Right renal pelvis (tissue), 4 donors: ENCODE data around the gene SPATA31D3. TPM values are rescaled to one million over a fixed set of nuclear protein-coding genes. Genes with fewer than 3 reads are reported as not detected.
"Not testable (repeated sequence)": the region's sequence is repeated elsewhere in the genome, so short reads cannot be mapped to it uniquely, and the experiment has no call there.

Experiments
- DNase-seq, 4 donors: peaks; one replicate each; pipeline ENCODE4 v3.0.0-alpha.2; 2013; ENCODE audit warnings: low read depth in 4 of 4, low spot score in 3 of 4, missing footprints in 1 of 4
- polyA plus RNA-seq, 4 donors: library from polyadenylated mRNA; unstranded; fragments of 120-200 nt; gene quantifications; one replicate each; pipeline ENCODE4 v1.2.1, GENCODE V29; 2013; ENCODE audit not compliant: insufficient read length in 4 of 4

Gene SPATA31D3
- polyA plus RNA-seq: under 1 TPM in 1 of 4 donors, not detected in 3; 0.03 TPM

DNA sequence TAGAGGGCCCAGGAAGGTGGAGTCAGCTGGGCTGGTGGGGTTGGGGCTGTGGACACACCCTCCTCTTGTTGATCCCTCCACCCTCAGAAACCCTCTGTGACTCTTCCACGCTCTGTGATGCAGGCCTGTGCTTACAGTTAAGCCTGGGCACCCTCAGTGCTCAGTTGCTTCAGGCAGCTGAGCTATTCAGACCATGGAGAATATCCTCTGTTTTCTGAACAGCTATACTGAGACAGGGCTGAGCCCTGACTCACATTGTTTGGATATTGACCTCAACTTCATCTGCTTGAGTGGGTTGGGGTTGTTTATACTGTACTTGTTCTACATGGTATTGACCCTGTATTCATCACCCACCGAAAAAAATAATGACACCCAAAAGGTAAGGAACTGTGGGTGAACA lies at the start of gene SPATA31D3:
Gene SPATA31D3, plus strand, starts transcription at position 108 of the 400 bp plus-strand sequence. Its CDS starts 86 bp downstream, at position 194.
- DNase-seq: not testable (repeated sequence)

DNA sequence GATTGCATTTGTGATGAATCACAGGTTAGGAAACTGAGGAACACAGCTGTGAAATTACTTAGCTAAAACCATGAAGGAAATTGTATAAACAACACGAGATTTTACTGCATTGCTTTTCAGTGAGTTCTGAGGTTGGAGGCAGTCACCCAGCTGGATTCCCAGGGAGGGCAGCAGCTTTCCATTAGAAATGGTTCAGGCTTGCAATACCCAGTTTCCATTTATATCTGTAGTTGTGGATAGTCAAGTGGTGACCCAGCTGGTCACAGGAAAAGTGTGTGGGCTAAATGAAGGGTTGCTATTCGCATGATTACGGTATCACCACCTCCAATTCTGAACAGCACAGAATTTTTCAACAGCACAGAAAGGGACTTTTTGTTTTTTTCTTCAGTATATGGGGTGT lies 49.4 kb upstream of the SPATA31D3 start:
- DNase-seq: no peak

DNA sequence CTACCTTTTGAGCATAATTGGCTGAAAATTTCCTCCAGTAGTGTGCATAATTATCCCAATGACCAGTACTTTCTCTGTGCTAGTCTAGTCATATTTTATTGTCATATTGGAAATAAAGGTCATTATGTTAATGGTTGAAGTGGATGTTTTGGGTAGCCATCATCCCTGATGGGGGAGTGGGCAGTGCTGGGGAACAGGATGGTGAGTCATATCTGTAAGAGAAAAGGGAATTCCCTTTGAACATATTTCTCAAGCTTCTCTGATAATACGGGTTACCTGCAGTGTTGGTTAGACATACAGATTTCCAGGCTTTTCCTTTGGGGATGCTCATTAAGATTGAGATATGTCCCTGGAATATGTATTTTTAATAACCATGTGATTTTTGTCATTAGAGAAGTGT lies 48.4 kb upstream of the SPATA31D3 start:
- no peak for DNase-seq

DNA sequence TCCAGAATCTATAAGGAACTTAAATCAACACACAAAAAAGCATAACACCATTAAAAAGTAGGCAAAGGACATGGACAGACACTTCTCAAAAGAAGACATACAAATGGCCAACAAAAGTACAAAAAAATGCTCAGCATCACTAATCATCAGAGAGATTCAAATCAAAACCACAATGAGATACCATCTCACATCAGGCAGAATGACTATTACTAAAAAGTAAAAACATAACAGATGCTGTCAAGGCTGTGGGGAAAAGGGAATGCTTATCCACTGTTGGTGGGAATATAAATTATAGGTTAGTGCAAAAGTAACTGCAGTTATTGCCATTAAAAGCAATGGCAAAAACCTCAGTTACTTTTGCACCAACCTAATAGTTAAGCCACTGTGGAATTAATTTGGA lies 47.2 kb upstream of the SPATA31D3 start:
- no peak for DNase-seq

DNA sequence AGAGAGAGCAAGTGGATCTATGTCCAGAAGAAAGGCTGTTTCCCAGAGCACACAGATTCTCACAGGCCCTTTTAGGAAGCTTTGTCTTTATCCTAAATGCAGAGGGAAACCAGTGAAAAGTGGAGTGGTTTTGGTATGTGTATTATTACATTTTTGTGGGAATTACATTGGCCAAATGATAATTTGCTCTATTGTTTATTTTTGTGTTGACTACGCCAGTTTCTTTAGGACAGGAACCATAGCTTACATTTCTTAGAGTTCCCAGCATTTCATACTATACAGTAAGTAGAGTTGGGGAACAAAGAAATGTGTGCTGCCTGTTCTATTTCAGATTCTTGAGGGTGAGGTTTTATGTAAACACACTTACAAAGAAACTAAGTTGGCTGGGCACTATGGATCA lies 44.4 kb upstream of the SPATA31D3 start:
- DNase-seq: no peak

DNA sequence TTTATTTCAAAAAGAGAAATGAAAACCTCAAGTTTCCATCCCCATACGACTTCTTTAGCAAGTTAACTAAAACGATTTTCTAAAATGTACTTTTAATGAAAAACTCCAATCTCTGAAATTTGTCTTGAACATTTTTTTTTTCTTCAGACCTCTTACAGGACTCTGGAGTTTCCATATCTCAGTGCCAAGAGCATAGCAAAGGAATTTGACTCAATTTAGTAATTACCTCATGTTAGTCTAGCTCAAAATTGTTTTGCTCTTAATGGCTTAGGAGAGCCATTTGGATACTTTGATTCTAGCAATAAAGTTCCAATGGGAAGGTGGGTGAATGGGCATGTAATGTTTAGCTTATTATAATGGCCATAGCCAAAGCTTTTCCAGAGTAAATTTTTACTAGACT lies 41.1 kb upstream of the SPATA31D3 start:
- DNase-seq: no peak

DNA sequence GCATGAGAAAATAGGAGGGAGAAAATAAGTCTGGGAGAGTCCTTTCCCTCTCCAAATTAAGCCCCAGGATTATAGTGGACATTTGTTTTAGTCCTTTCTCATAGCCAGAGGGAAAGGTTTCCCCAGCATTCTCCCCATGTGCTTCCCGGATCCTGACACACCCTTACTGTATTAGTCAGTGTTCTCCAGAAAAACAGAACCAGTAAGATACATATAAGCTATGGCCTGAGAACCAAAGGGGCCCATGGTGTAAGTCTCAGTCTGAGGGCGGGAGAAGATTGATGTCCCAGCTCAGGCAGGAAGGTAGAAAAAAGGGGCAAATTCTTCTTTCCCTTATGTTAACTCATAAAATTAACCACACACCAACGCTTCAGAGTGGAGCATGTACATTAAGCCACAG lies 40.7 kb upstream of the SPATA31D3 start:
- DNase-seq: no peak

DNA sequence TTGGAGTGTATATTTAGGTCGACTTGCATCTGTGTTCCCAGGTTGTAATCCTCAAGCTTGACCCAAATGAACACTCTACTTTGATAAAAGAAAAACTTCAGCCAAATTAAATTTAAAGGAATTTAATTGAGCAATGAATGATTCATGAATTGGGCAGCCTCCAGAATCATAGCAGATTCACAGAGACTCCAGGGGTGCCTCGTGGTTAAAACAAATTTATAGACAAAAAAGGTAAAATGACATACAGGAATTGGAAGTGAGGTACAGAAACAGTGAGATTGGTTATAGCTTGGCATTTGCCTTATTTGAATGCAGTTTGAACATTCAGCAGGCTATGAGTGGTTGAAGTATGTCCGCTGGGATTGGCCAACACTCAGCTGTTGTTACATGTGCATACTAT lies 36.6 kb upstream of the SPATA31D3 start:
- DNase-seq: no peak

DNA sequence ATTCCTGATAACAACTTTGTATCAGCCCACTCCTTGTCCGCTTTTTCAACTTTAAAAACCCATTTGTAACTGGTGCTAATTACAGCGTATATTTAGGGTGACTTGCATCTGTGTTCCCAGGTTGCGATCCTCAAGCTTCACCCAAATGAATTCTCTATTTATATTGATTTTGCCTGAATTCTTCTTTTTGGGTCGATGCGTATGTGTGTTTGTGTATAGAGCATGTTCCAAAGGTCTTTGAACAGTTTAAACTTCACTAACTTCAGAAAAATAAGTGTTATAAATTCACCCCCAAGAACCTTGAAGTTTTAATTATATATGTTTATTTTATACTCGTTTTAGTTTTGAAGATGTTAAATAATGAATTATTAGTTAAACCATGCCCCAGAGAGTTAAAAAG lies 31.2 kb upstream of the SPATA31D3 start:
- DNase-seq: no peak

DNA sequence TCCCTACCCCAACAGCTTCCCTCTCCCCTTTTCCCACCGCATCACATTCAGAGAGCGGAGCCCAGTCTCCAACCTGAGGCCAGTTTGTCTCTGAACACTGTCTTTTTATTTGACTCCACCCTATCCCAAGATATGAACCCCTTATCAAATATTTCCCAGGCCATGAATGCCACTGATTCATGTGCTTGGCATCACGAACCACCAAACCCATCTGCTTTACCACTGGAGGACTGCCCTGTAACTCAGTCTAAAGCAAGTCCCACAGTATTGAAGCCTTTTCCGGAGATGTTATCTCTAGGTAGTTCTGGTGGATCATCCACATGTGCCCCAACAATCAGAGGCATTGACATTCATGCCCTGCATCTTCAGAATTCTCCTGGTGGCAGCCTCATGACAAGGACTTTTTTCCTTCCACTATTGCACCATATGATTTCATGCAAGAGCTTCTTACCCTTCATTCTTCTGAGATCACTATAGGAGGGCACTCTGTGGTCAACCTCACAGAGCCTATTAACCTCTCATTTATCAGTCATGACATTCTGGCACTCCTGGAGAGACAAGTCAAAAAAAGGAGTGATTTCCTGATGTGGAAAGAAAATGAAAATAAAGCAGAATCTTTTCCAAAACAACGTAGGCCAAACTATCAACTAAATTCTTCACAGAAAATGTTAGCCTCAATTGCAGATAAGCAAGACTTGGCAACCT lies 27.3 kb upstream of the SPATA31D3 start:
- no peak for DNase-seq

DNA sequence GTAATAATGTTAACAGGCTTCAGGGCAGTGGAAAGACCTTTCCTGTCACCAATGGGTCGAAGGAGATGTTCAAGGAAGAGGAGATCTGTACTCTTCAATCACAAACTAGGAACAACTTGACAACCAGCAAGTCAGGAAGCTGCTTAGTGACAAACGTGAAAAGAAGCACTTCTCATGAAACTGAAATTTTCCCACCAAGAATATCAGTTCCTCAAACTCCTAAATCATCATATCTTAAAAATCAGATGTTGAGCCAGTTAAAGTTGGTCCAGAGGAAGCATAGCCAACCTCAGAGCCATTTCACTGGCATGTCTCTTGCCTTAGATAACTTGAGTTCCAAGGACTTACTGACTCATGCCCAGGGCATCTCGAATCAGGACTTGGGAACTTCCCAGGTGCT lies 24.8 kb upstream of the SPATA31D3 start:
- DNase-seq: not testable (repeated sequence)

DNA sequence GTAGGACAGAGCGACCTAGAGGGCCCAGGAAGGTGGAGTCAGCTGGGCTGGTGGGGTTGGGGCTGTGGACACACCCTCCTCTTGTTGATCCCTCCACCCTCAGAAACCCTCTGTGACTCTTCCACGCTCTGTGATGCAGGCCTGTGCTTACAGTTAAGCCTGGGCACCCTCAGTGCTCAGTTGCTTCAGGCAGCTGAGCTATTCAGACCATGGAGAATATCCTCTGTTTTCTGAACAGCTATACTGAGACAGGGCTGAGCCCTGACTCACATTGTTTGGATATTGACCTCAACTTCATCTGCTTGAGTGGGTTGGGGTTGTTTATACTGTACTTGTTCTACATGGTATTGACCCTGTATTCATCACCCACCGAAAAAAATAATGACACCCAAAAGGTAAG lies 15.0 kb upstream of the SPATA31D3 start, which contains the start of gene SPATA31D4:
Gene SPATA31D4, plus strand, starts transcription at position 124 of the 400 bp plus-strand sequence. Its CDS starts 86 bp downstream, at position 210.
- not testable (repeated sequence) for DNase-seq

DNA sequence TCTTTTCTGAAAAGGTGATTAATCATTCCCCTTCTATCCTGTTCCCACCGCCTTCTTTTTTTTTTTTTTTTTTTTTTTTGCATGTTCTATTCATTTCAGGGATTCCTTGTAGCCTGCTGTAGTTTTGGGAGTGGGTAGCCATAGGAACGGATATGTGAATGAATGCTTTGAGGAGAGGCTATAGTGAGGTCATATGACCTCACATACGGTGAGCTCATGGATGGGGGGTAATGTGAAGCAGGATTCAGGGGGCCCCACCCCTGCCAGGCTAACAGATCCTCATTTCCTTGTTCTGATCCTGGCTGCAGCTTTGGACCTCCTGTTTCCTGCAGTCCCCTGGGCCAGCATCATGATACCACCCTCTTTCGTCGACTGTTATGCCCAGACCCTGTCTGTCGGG lies 13.2 kb upstream of the SPATA31D3 start:
- DNase-seq: not testable (repeated sequence)

DNA sequence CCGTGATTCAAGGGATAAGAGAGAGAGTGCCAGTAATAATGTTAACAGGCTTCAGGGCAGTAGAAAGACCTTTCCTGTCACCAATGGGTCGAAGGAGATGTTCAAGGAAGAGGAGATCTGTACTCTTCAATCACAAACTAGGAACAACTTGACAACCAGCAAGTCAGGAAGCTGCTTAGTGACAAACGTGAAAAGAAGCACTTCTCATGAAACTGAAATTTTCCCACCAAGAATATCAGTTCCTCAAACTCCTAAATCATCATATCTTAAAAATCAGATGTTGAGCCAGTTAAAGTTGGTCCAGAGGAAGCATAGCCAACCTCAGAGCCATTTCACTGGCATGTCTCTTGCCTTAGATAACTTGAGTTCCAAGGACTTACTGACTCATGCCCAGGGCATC lies 9.8 kb upstream of the SPATA31D3 start:
- DNase-seq: not testable (repeated sequence)

DNA sequence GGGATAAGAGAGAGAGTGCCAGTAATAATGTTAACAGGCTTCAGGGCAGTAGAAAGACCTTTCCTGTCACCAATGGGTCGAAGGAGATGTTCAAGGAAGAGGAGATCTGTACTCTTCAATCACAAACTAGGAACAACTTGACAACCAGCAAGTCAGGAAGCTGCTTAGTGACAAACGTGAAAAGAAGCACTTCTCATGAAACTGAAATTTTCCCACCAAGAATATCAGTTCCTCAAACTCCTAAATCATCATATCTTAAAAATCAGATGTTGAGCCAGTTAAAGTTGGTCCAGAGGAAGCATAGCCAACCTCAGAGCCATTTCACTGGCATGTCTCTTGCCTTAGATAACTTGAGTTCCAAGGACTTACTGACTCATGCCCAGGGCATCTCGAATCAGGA lies 5.3 kb downstream of the SPATA31D3 start:
- not testable (repeated sequence) for DNase-seq

DNA sequence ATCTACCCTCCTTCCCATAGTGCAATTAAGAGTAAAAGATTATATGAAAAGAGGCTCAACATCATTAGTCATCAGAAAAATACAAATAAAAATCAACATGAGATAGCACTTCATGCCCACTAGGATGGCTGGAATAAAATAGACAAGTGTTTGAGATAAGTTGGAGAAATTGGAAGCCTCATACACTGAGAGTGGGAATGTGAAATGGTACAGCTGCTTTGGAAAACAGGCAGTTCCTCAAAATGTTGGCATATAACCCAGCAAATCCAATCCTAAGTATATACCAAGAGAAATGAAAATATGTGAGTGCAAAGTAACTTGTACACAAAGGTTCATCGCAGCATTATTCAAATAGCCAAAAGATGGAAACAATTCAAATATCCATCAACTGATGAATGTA lies 9.8 kb downstream of the SPATA31D3 start:
- DNase-seq: no peak

DNA sequence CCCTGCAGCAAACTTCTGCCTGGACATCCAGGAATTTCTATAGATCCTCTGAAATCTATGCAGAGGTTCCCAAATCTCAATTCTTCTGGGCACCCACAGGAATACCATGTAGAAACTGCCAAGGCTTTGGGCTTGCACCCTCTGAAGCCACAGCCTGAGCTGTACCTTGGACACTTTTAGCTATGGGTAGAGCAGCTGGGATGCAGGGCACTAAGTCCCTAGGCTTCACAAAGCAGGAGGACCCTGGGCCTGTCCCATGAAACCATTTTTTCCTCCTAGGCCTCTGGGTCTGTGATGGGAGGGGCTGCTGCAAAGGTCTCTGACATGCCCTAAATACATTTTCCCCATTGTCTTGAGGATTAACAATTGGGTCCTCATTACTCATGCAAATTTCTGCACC lies 12.3 kb downstream of the SPATA31D3 start:
- DNase-seq: no peak

DNA sequence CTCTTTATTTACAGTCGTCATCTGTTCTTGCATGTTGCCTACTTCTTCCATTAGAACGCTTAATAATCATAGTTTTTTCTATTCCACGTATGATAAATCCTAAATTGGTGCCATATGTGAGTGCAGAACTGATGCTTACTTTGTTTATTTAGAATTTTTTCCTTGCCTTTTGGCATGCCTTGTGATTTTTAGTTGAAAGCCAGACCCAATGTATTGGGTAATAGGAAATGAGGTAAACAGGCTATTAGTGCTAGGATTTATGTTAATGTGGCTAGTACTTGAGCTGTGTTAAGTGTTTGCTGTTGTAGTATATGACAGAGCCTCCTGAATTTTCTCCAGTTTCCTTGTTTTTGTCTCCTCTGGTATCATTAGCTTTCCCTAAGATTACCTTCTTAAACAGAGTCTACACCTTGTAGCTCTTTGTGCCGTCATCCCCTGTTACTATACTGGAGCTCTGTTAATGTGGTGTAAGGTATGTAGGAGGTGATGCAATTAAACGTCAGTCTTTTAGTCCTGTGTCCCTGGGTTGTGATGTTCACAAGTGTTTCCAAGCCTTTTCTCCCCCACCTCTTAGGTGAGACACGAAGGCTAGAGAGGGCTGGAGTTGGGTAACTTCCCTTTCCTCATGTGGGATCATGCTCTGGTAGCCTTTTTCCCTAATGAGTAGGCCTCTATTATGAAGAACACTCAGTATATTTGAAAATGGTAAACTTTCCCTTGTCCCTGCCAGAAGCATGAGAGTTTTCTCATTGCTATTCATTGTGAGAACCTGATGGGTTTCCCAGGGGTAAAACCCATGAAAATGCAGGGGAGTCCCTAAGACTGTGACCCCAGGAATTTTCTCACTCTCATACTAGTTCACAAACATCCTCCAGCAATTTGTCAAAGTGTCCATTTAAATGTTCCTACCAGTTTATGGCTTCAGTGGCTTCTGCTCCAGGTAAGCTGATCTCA lies 21.2 kb downstream of the SPATA31D3 start:
- DNase-seq: no peak

DNA sequence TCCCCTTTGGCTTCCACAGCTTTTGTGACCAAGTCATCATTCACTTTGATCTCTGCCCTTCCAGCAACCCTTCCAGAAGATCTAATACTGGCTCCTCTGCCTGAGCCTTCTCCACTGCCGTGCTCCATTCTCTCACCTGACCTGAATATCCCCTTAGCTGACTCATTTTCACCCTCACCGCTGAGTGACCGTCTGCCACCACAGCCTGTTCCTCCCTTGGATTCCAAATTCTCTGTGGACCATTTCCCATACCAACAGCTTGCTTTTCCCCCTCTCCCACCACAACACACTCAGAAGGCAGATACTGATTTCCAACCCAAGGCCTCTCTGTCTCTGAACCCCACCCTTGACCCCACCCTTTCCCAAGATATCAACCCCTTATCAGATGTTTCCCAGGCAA lies 24.7 kb downstream of the SPATA31D3 start:
- DNase-seq: no peak

DNA sequence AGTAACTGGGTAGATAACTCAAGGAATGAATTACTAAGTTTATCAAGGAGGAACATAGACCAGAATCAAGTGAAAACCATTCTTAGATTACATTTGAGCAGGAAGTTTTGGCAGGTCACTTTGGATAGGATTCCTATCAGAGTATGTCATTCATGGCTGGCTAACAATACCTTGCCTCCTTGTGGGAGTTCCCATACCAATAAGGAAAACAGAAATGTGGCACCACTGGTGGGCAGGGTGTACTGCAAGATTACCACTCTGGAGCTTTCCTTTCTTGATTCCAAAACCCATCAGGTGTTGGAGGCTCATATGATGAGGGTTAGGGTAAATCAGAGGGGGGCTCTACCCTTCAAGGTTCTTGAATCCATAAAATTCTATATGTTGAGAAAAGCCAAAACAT lies 26.7 kb downstream of the SPATA31D3 start:
- no peak for DNase-seq

DNA sequence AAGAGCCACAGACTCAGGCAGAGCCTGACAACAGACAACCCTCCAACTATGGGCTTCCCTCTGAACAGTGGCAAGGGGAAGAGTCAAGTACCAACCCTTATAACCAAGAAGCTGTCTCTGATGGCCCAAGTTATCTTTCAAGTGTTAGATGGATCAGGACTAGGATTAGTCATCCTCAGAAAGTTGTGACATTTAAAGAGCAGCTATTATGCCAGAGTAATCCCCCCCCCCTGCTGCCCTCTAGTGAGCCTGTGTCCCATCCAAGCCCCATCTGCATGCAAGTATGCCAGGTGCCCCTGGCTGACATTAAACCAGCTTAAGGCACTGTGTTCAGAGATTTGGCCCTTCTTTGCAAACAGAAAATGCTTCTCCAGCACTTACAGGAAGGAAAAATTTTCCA lies 28.4 kb downstream of the SPATA31D3 start:
- no peak for DNase-seq

DNA sequence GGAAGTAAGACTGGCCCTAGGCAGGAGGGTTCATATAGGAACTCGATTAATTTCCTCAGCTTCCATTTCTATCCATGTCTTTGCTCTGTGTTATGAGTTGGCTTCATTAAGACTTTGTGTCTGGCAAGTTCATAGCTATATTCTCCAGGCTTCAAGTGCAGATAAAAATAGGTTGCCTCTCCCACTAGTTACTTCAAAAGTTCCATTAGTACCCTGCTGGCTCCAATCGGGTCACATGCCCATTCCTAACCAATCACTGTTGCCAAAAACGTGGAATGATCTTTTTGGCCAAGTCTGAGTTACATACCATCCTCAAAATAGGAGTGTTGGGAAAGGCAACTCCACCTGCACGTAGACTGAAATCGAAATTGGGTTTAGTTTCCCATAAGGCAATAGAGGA lies 31.5 kb downstream of the SPATA31D3 start:
- no peak for DNase-seq
